ENCODE results near the gene CAB39. TPM values are rescaled to one million over a fixed set of nuclear protein-coding genes. Genes with fewer than 3 reads are reported as not detected.

The CAB39 gene
- total RNA-seq, 1 experiment from 2014 or later: 39.9 TPM

- ATAC-seq (0 out of 2 replicates have a peak, but pooled peaks have one; percentile 11), DNase-seq (ENCODE audit: low read depth, low spot score) (no peak)
- Histone ChIP-seq H3K4me3 (ENCODE audit: low read depth in 2 of 2, low read length in 2 of 2) (no peak overlapping the region), H3K4me1 (ENCODE audit: control insufficient read depth, insufficient read depth, low read length) (peaks cover 9% of the 10 kb centered on the region; the same call in 1 of the 2 replicates), H3K9me3 (ENCODE audit: control insufficient read depth, insufficient read depth, low read depth, low read length) (no peaks in the 10 kb centered on the region), H3K36me3 (ENCODE audit: control insufficient read depth, insufficient read depth, low read length) (no peaks in the 10 kb centered on the region), H3K27ac (ENCODE audit: low read length) (no peak overlapping the region), H3K27me3 (ENCODE audit: control insufficient read depth, insufficient read depth, low read length) (no peaks in the 10 kb centered on the region)
- in situ Hi-C loops (cut with HindIII; ENCODE audit: low pct_unique_long_range_greater_than_20kb, low sequenced_read_pairs): no loop called here
- CTCF ChIA-PET: no interaction called here
- intact Hi-C loops (cut with micrococcal nuclease; ENCODE audit: unreplicated experiment): no loop called here
- POLR2A ChIA-PET: no interaction called here
- TF ChIP-seq, protein P1, sequence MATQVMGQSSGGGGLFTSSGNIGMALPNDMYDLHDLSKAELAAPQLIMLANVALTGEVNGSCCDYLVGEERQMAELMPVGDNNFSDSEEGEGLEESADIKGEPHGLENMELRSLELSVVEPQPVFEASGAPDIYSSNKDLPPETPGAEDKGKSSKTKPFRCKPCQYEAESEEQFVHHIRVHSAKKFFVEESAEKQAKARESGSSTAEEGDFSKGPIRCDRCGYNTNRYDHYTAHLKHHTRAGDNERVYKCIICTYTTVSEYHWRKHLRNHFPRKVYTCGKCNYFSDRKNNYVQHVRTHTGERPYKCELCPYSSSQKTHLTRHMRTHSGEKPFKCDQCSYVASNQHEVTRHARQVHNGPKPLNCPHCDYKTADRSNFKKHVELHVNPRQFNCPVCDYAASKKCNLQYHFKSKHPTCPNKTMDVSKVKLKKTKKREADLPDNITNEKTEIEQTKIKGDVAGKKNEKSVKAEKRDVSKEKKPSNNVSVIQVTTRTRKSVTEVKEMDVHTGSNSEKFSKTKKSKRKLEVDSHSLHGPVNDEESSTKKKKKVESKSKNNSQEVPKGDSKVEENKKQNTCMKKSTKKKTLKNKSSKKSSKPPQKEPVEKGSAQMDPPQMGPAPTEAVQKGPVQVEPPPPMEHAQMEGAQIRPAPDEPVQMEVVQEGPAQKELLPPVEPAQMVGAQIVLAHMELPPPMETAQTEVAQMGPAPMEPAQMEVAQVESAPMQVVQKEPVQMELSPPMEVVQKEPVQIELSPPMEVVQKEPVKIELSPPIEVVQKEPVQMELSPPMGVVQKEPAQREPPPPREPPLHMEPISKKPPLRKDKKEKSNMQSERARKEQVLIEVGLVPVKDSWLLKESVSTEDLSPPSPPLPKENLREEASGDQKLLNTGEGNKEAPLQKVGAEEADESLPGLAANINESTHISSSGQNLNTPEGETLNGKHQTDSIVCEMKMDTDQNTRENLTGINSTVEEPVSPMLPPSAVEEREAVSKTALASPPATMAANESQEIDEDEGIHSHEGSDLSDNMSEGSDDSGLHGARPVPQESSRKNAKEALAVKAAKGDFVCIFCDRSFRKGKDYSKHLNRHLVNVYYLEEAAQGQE (IDR thresholded peaks at IDR 0.05; ENCODE audit: insufficient read depth in 1 of 2, low read depth in 2 of 2, low read length in 1 of 2): no peak
- TF ChIP-seq CTCF (IDR thresholded peaks at IDR 0.05) (no peak), TCF7L2 (IDR thresholded peaks at IDR 0.05; ENCODE audit: low read depth, low read length) (no peak), POLR2AphosphoS5 (IDR thresholded peaks at IDR 0.05; ENCODE audit: low read depth, low read length) (no peak), SIN3A (IDR thresholded peaks at IDR 0.05; ENCODE audit: borderline replicate concordance, insufficient read depth, low read depth, low read length) (no peak)
- no TSS peak for BruUV-seq (replicated peaks)
Observed at GRCh38 chr2:230690439-230690838, 22.2 kb upstream of the CAB39 start.

DNA sequence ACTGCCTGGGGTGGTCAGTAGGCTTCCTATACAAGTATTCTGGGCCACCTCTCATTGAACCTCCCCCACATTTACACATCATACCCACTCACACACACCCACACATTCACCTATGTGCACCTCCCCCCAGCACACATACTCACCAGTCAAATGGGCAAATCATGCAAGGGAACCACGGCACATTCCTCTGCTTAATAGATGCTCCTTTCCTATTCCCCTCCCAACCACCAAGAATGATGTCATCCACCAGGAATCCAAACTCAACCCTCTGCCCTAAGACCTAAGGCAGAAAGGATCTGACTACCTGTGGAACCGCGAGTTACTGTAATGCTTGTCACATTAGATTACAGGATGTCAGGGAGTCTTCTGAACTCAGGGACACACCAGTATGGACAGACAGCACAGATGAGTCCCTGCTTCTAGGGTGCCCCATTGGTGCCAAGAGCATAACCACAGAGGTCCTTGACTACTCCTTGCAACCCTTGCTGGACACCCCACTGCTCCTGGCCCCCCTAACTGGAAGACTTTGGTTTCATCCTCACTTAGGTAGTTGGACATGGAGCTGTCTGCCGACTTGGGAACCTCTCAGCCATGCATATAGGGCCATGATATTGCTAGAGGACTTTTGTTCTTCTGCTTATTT is 21.5 kb upstream of the CAB39 start:
- no peak for TF ChIP-seq CTCF (IDR thresholded peaks at IDR 0.05)
- no peak for TF ChIP-seq SIN3A (IDR thresholded peaks at IDR 0.05; ENCODE audit: borderline replicate concordance, insufficient read depth, low read depth, low read length)
- TF ChIP-seq TCF7L2 (IDR thresholded peaks at IDR 0.05; ENCODE audit: low read depth, low read length): no peak
- TF ChIP-seq POLR2AphosphoS5 (IDR thresholded peaks at IDR 0.05; ENCODE audit: low read depth, low read length): no peak
- TF ChIP-seq, protein P1 (IDR thresholded peaks at IDR 0.05; ENCODE audit: insufficient read depth in 1 of 2, low read depth in 2 of 2, low read length in 1 of 2): no peak
- ChIA-PET CTCF (no interaction called here), POLR2A (no interaction called here)
- H3K36me3 ChIP-seq (ENCODE audit: control insufficient read depth, insufficient read depth, low read length): no peaks in the 10 kb centered on the region
- no TSS peak for BruUV-seq (replicated peaks)
- no peaks in the 10 kb centered on the region for H3K27me3 ChIP-seq (ENCODE audit: control insufficient read depth, insufficient read depth, low read length)
- no peaks in the 10 kb centered on the region for H3K9me3 ChIP-seq (ENCODE audit: control insufficient read depth, insufficient read depth, low read depth, low read length)
- DNase-seq (ENCODE audit: low read depth, low spot score) (no peak), ATAC-seq (peak; percentile 35)
- H3K4me1 ChIP-seq (ENCODE audit: control insufficient read depth, insufficient read depth, low read length): peaks cover 6% of the 10 kb centered on the region; the same call in 1 of the 2 replicates
- no peak overlapping the region for H3K4me3 ChIP-seq (ENCODE audit: low read depth in 2 of 2, low read length in 2 of 2)
- in situ Hi-C loops (cut with HindIII; ENCODE audit: low pct_unique_long_range_greater_than_20kb, low sequenced_read_pairs): no loop called here
- no peak overlapping the region for H3K27ac ChIP-seq (ENCODE audit: low read length)
- intact Hi-C loops (cut with micrococcal nuclease; ENCODE audit: unreplicated experiment): no loop called here
